Mesendoderm (in vitro differentiated cells): Measurements from ENCODE around the gene RGS6.

Experiments used
- DNase-seq: peaks from one replicate; pipeline ENCODE4 v3.0.0; 2013
- H2AK5ac ChIP-seq: 2 replicates; pipeline ENCODE4 v1.6.1; 2013; ENCODE audit warnings: low read length, inconsistent platforms
- H2BK120ac ChIP-seq: 2 replicates; pipeline ENCODE4 v1.6.1; 2013; ENCODE audit warnings: low read depth, mild to moderate bottlenecking, low read length, moderate library complexity, mixed read lengths
- H2BK15ac ChIP-seq: replicated peaks from 2 replicates; pipeline ENCODE4 v1.6.1; 2013; ENCODE audit warnings: low read depth, mild to moderate bottlenecking, moderate library complexity
- H2BK5ac ChIP-seq: 2 replicates; pipeline ENCODE4 v1.6.1; 2013; ENCODE audit warnings: low read length, inconsistent platforms
- H3K18ac ChIP-seq: 2 replicates; pipeline ENCODE4 v1.6.1; 2013; ENCODE audit warnings: mild to moderate bottlenecking, low read length, mixed read lengths
- H3K23ac ChIP-seq: one replicate; pipeline ENCODE4 v1.6.1; 2013; ENCODE audit warnings: low read length
- H3K27ac ChIP-seq: 2 replicates; pipeline ENCODE4 v1.5.1; 2013; ENCODE audit warnings: low read depth, mild to moderate bottlenecking, inconsistent platforms, low read length, moderate library complexity
- H3K27me3 ChIP-seq: 2 replicates; pipeline ENCODE4 v1.6.1; 2013; ENCODE audit warnings: low read length, control low read depth, mild to moderate bottlenecking, inconsistent platforms; ENCODE audit not compliant: insufficient read depth, poor library complexity
- H3K36me3 ChIP-seq: 2 replicates; pipeline ENCODE4 v1.6.1; 2013; ENCODE audit warnings: low read length, inconsistent platforms; ENCODE audit not compliant: control insufficient read depth, insufficient read depth
- H3K4ac ChIP-seq: one replicate; pipeline ENCODE4 v1.6.1; 2013; ENCODE audit warnings: low read depth, mild to moderate bottlenecking, low read length, moderate library complexity
- H3K4me1 ChIP-seq: 2 replicates; pipeline ENCODE4 v1.6.1; 2013; ENCODE audit warnings: low read depth, low read length, inconsistent platforms; ENCODE audit not compliant: control insufficient read depth
- H3K4me2 ChIP-seq: 2 replicates; pipeline ENCODE4 v1.6.1; 2013; ENCODE audit warnings: low read length
- H3K4me3 ChIP-seq: 2 replicates; pipeline ENCODE4 v1.5.1; 2013; ENCODE audit warnings: mild to moderate bottlenecking, low read length
- H3K56ac ChIP-seq: one replicate; pipeline ENCODE4 v1.6.1; 2013; ENCODE audit warnings: low read length
- H3K79me1 ChIP-seq: 2 replicates; pipeline ENCODE4 v1.6.1; 2013; ENCODE audit warnings: low read length, inconsistent platforms
- H3K79me2 ChIP-seq: 2 replicates; pipeline ENCODE4 v1.6.1; 2013; ENCODE audit warnings: mild to moderate bottlenecking, low read length; ENCODE audit not compliant: control insufficient read depth, insufficient read depth
- H3K9ac ChIP-seq: 2 replicates; pipeline ENCODE4 v1.6.1; 2013; ENCODE audit warnings: low read length, inconsistent platforms
- H4K5ac ChIP-seq: one replicate; pipeline ENCODE4 v1.6.1; 2013; ENCODE audit warnings: low read length
- H4K8ac ChIP-seq: one replicate; pipeline ENCODE4 v1.6.1; 2013; ENCODE audit warnings: low read depth, mild to moderate bottlenecking, control low read depth, low read length, moderate library complexity
- WGBS: extraction: QIAGEN DNeasy Blood & Tissue Kit; methylation state at CpG from one replicate; pipeline ENCODE4 v1.1.7; 2013; ENCODE audit warnings: low lambda C conversion rate, missing lambda C conversion rate; ENCODE audit not compliant: insufficient coverage; ENCODE audit errors: extremely low coverage; 5-methylcytosine and 5-hydroxymethylcytosine counted together

The RGS6 gene

DNA sequence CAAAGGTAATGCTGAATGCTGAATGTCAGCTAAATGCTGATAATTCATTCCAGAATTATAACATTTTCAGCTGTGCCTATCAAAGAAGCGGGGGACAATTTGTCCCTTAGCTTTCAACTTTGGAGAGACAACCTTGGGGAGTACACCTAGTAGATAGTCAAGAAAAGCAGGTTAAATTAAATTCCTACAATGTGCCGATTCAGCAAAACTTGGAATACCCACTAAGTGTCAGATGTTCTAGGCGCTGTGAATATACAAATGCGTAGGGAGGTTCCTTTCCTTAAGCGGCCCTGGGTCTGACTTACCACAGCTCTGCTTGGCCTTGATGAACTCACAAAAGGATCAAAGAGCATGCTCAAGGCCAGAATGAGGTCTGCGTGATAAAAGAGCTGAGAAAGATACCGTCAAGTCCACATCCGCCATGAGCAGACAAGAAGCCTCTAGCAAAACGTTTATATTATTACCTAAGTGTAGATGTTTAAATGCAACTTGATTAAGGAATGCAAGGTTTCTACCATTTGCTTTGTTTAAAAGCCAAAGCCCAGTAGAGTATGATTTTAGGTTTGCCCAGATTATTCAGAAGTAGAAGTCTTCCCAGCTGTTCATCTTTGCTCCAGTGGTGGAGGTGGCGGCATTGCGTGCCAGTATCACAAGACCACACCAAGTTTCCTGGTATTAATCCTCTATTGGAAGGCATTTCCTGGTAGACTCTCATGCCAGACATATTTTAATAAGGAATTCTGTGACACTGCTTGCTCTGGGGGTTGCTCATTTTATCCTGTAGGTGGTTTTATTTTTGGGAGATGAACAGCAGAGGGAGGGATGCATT, 593.1 kb downstream of the RGS6 start:
- H3K79me1 ChIP-seq: no peaks in the 10 kb centered on the region
- no peak overlapping the region for H3K18ac ChIP-seq
- no peak overlapping the region for H4K5ac ChIP-seq
- H3K79me2 ChIP-seq: no peaks in the 10 kb centered on the region
- H2BK5ac ChIP-seq: no peak overlapping the region
- no peak overlapping the region for H3K23ac ChIP-seq
- no peak overlapping the region for H3K4me3 ChIP-seq
- no peak overlapping the region for H2BK120ac ChIP-seq
- no peak overlapping the region for H2AK5ac ChIP-seq
- H4K8ac ChIP-seq: no peak overlapping the region
- no peaks in the 10 kb centered on the region for H3K4me1 ChIP-seq
- no peak overlapping the region for H3K9ac ChIP-seq
- H3K27ac ChIP-seq: no peak overlapping the region
- no CpG with 5 or more reads among the region's 11 CpGs for WGBS
- no peak overlapping the region for H3K56ac ChIP-seq
- no peak overlapping the region for H3K4me2 ChIP-seq
- H3K36me3 ChIP-seq: no peaks in the 10 kb centered on the region
- H3K4ac ChIP-seq: no peak overlapping the region
- no peaks in the 10 kb centered on the region for H3K27me3 ChIP-seq
- H2BK15ac ChIP-seq: no peak overlapping the region
- no peak for DNase-seq

DNA sequence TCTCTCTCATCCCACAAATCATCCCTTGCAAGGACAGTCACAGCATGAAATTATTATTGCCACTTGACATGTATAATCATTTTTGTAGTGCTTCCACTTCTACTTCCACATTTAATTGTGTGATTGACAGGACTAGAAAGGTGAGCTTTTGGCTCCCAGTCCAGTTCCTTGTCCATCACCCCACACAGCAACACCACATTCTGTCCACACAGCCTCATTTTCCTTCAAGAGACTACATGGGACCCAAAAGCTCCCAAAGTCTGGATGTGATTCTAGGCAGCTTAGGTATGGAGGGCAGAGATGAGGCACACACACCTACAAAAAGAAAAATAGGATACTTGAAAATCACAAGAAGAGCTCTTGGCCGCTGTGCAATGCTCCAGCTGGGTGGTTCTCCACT, 595.4 kb downstream of the RGS6 start:
- no peaks in the 10 kb centered on the region for H3K27me3 ChIP-seq
- H3K4me1 ChIP-seq: no peaks in the 10 kb centered on the region
- no peak overlapping the region for H4K5ac ChIP-seq
- H2BK15ac ChIP-seq: no peak overlapping the region
- H3K18ac ChIP-seq: no peak overlapping the region
- WGBS: no CpG with 5 or more reads among the region's 1 CpG
- no peak overlapping the region for H2BK120ac ChIP-seq
- H4K8ac ChIP-seq: no peak overlapping the region
- no peak overlapping the region for H2AK5ac ChIP-seq
- H3K4me2 ChIP-seq: no peak overlapping the region
- no peaks in the 10 kb centered on the region for H3K79me2 ChIP-seq
- H3K36me3 ChIP-seq: no peaks in the 10 kb centered on the region
- DNase-seq: no peak
- H3K4me3 ChIP-seq: no peak overlapping the region
- H3K4ac ChIP-seq: no peak overlapping the region
- H3K23ac ChIP-seq: no peak overlapping the region
- no peak overlapping the region for H2BK5ac ChIP-seq
- no peak overlapping the region for H3K56ac ChIP-seq
- no peaks in the 10 kb centered on the region for H3K79me1 ChIP-seq
- H3K27ac ChIP-seq: no peak overlapping the region
- no peak overlapping the region for H3K9ac ChIP-seq

GRCh38 chr14:72528059-72528862, 596.0 kb downstream of the RGS6 start:
- Histone ChIP-seq H3K4me3 (no peak overlapping the region), H4K8ac (no peak overlapping the region), H3K79me1 (no peaks in the 10 kb centered on the region), H2AK5ac (no peak overlapping the region), H3K9ac (no peak overlapping the region), H3K18ac (no peak overlapping the region), H3K4me1 (no peaks in the 10 kb centered on the region), H2BK120ac (no peak overlapping the region), H3K36me3 (no peaks in the 10 kb centered on the region), H3K56ac (no peak overlapping the region), H3K27ac (no peak overlapping the region), H2BK15ac (no peak overlapping the region), H3K79me2 (no peaks in the 10 kb centered on the region), H3K27me3 (no peaks in the 10 kb centered on the region), H3K4ac (no peak overlapping the region), H3K23ac (no peak overlapping the region), H4K5ac (no peak overlapping the region), H2BK5ac (no peak overlapping the region), H3K4me2 (no peak overlapping the region)
- DNase-seq: no peak
- no CpG with 5 or more reads among the region's 6 CpGs for WGBS

- no peak for DNase-seq
- no peaks in the 10 kb centered on the region for H3K79me2 ChIP-seq
- no peaks in the 10 kb centered on the region for H3K27me3 ChIP-seq
- no peak overlapping the region for H3K4ac ChIP-seq
- H3K23ac ChIP-seq: no peak overlapping the region
- no peak overlapping the region for H3K56ac ChIP-seq
- WGBS: no CpG with 5 or more reads among the region's 2 CpGs
- no peak overlapping the region for H2BK5ac ChIP-seq
- no peaks in the 10 kb centered on the region for H3K79me1 ChIP-seq
- H3K27ac ChIP-seq: no peak overlapping the region
- no peak overlapping the region for H2BK120ac ChIP-seq
- no peak overlapping the region for H3K9ac ChIP-seq
- no peaks in the 10 kb centered on the region for H3K36me3 ChIP-seq
- H2AK5ac ChIP-seq: no peak overlapping the region
- H3K4me3 ChIP-seq: no peak overlapping the region
- no peak overlapping the region for H2BK15ac ChIP-seq
- H3K4me1 ChIP-seq: no peaks in the 10 kb centered on the region
- no peak overlapping the region for H4K5ac ChIP-seq
- H3K18ac ChIP-seq: no peak overlapping the region
- no peak overlapping the region for H3K4me2 ChIP-seq
- H4K8ac ChIP-seq: no peak overlapping the region
Observed at GRCh38 chr14:72528863-72529175, 596.6 kb downstream of the RGS6 start.

- Histone ChIP-seq H3K36me3 (no peaks in the 10 kb centered on the region), H3K27me3 (no peaks in the 10 kb centered on the region), H3K9ac (no peak overlapping the region), H3K79me1 (no peaks in the 10 kb centered on the region), H3K4me1 (no peaks in the 10 kb centered on the region), H3K56ac (no peak overlapping the region), H3K23ac (no peak overlapping the region), H2BK5ac (no peak overlapping the region), H4K5ac (no peak overlapping the region), H2BK120ac (no peak overlapping the region), H3K4ac (no peak overlapping the region), H4K8ac (no peak overlapping the region), H3K27ac (no peak overlapping the region), H3K79me2 (no peaks in the 10 kb centered on the region), H3K18ac (no peak overlapping the region), H3K4me3 (no peak overlapping the region), H3K4me2 (no peak overlapping the region), H2AK5ac (no peak overlapping the region), H2BK15ac (no peak overlapping the region)
- DNase-seq: no peak
- WGBS: no CpG with 5 or more reads among the region's 3 CpGs
Observed at GRCh38 chr14:72532686-72533454, 600.6 kb downstream of the RGS6 start.
